Kidney epithelial cell (primary cell): ENCODE results near the gene AKAP14. TPM values are rescaled to one million over a fixed set of nuclear protein-coding genes. Genes with fewer than 3 reads are reported as not detected.
A peak's percentile ranks its signal among the peaks of the same experiment; 100 is the strongest.

Experiments
- DNase-seq: peaks from one replicate; pipeline ENCODE4 v3.0.0-alpha.2; 2010; ENCODE audit warnings: low read depth
- H3K27me3 ChIP-seq: 2 replicates; pipeline ENCODE4 v1.6.0; 2011; ENCODE audit warnings: low read length; ENCODE audit not compliant: control insufficient read depth, insufficient read depth
- H3K36me3 ChIP-seq: 2 replicates; pipeline ENCODE4 v1.5.1; 2011; ENCODE audit warnings: low read length; ENCODE audit not compliant: control insufficient read depth, insufficient read depth
- H3K4me3 ChIP-seq: 2 replicates; pipeline ENCODE4 v1.5.1; 2011; ENCODE audit warnings: low read depth, mild to moderate bottlenecking, control low read depth, low read length
- total RNA-seq: library from RNA; depleted of rRNA; stranded (reverse); fragments of >200 nt; gene quantifications from 2 replicates; pipeline ENCODE4 v1.2.3, GENCODE V29; 2015
- TF ChIP-seq, protein P1 (sequence below): IDR thresholded peaks from 2 replicates; pipeline ENCODE4 v1.5.1; 2011; ENCODE audit warnings: mild to moderate bottlenecking, moderate library complexity, low read length, control low read depth, inconsistent platforms; ENCODE audit not compliant: insufficient read depth, poor library complexity, severe bottlenecking

AKAP14 gene
- not detected in 2 replicates for total RNA-seq

DNA sequence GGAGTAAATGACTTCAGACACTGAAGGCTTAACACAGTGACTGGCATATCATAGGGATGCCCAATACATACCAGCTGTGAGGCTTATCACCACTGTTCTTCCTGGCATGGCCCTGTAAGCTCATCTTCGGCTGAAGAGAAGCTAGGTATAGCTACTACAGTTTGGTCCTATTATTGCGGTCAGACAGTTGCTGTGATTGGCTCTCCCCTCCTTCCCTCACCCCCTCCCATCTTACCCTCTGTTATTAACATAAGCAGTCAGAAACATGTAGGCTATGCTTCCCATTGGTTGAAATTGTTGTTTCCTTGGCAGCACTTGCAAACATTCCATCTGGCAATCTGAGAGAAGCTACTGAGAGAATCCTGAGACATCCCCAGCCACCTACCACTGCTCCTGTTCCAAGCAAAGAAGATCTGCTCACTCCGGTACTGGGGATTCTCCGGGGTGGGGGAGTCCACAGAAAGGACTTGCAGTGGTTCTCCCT is at the start of gene AKAP14:
Gene AKAP14, plus strand, starts transcription at position 51 of the 484 bp plus-strand sequence. CDS start 7,331 bp downstream, outside the sequence.
- TF ChIP-seq, protein P1, sequence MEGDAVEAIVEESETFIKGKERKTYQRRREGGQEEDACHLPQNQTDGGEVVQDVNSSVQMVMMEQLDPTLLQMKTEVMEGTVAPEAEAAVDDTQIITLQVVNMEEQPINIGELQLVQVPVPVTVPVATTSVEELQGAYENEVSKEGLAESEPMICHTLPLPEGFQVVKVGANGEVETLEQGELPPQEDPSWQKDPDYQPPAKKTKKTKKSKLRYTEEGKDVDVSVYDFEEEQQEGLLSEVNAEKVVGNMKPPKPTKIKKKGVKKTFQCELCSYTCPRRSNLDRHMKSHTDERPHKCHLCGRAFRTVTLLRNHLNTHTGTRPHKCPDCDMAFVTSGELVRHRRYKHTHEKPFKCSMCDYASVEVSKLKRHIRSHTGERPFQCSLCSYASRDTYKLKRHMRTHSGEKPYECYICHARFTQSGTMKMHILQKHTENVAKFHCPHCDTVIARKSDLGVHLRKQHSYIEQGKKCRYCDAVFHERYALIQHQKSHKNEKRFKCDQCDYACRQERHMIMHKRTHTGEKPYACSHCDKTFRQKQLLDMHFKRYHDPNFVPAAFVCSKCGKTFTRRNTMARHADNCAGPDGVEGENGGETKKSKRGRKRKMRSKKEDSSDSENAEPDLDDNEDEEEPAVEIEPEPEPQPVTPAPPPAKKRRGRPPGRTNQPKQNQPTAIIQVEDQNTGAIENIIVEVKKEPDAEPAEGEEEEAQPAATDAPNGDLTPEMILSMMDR: no peak
- no peaks in the 10 kb centered on the region for H3K27me3 ChIP-seq
- no peak within 1 kb of the TSS for H3K4me3 ChIP-seq
- DNase-seq: no peak
- H3K36me3 ChIP-seq: no peaks in the 10 kb centered on the region

DNA sequence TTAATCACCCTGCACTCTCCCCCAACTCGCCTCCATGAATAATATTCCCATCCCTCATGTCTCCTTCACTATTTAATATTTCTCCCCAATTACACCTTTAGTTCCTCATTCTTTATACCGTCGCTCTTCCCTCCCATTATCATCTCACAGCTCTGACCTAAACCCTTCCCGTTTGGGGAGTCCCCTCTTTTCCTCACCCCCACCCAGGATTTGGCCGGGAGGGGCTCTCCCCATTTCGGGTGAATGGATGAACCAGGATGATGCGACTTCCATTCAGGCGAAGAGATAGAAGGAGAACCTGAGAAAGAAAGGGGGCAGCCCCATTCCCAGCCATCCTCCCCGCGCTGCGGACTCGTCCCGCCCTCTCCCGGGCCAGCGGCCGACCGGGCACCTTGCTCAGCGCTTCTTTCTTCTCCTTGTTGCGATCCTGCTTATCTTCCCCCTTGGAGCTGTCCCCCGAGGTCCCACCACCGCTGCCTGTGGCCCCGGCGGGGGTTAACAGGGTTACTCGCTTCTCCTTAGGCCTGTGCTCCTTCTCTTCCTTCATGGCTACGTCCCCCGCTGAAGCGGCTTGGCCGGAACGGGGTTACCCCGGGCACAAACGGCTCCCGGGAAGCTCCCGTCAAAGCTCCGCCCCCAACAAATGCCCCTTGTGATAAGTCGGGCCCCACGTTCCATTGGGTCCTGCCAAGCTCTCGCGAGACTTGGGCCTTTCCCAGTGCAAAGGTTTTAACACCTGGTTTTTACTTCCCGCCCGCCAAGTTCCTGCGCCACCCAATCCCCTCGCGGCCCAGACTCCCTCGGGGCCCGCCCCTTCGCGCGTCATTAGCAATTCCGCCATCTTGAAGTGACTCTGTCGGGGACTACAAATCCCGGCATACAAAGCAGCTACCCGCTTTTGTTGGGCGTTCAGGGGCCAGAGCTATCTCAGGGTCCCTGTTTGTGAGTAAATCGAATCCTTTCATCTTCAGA is 43.0 kb upstream of the AKAP14 start, which contains the start of gene UPF3B:
Gene UPF3B, minus strand, starts transcription at position 582 of the 972 bp plus-strand sequence. Its CDS starts 35 bp downstream, at position 547.
- TF ChIP-seq, protein P1: no peak
- Histone ChIP-seq H3K27me3 (no peaks in the 10 kb centered on the region), H3K4me3 (peak within 1 kb of the TSS; percentile 61), H3K36me3 (no peaks in the 10 kb centered on the region)
- peak; percentile 94 for DNase-seq

DNA sequence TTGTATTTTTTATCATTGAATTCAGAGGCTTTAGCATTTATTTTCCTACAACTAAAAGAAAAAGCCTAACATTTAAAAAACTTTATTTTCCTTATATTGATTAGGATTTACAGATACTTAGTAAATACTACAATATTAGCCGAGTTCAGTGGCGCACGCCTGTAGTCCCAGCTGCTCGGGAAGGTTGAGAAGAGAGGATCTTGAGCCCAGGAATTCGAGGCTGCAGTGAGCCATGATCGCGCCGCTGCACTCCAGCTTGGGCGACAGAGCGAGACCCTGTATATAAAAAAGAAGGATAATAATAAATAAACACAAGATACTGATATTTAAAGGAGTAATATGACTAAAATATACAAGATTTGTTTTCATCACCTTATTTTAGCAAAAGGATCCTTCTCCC is 42.2 kb upstream of the AKAP14 start:
- Histone ChIP-seq H3K36me3 (no peaks in the 10 kb centered on the region), H3K27me3 (no peaks in the 10 kb centered on the region), H3K4me3 (peak overlapping the region; percentile 44)
- TF ChIP-seq, protein P1: no peak
- DNase-seq: no peak

DNA sequence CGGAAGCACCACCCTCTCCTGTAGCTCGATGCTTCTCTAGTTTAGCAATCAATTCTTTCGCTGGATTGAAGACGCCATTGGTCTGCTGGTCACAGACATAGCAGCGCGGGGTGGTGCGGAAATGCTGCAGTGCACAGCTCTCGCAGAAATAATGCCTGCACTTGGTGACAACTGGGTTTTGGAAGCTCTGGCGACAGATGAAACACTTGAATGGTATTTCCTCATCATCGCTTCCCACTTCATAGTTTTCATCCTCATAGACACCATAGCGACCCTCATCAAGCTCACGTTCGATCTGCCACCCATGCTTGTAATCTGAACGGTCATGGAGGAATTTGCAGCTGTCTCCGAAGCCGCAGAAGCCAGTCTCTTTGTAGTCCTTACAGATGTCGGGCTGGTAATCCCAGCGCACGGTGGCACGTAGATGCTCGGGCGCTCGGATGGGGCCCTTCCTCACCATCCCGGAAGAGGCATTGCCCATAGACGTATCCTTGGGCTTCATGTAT is 25.0 kb upstream of the AKAP14 start:
- Histone ChIP-seq H3K27me3 (no peaks in the 10 kb centered on the region), H3K4me3 (peak overlapping the region; percentile 76), H3K36me3 (no peaks in the 10 kb centered on the region)
- TF ChIP-seq, protein P1: no peak
- no peak for DNase-seq

DNA sequence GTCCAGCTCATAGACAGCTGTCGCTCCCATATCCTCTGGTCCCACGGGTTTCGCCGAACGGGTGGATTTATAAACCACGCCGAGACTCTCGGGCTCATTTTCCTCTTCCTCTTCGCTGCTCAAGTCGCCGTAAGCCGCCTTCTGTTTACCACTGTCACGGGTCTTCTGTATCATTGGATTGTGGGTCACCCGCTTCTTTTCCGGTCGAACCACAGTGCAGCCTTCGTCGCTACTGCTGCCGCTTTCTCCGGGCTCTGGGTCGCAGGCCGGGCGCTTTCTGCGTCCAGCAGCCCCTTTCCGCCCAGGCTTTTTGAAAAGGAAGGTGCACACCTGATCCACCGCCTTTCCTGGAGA is 24.5 kb upstream of the AKAP14 start:
- Histone ChIP-seq H3K27me3 (no peaks in the 10 kb centered on the region), H3K4me3 (peak overlapping the region; percentile 76), H3K36me3 (no peaks in the 10 kb centered on the region)
- TF ChIP-seq, protein P1: no peak
- DNase-seq: no peak
